GM20000 (cell line): ENCODE data around the gene SLC25A11.

Source experiments
- DNase-seq: peaks from one replicate; pipeline ENCODE4 v3.0.0; 2012; ENCODE audit warnings: low spot score
- CTCF ChIP-seq: IDR thresholded peaks from 2 replicates; pipeline ENCODE4 v1.5.1; 2012; ENCODE audit warnings: mild to moderate bottlenecking, control low read depth; ENCODE audit errors: extremely low read depth, missing control alignments

Gene SLC25A11

GRCh38 chr17:4942760-4943508 is 3.1 kb upstream of the SLC25A11 start:
- no peak for DNase-seq
- no peak for TF ChIP-seq CTCF

- DNase-seq, result no peak
- no peak for TF ChIP-seq CTCF
Measured at GRCh38 chr17:4941319-4941610, 1.4 kb upstream of the SLC25A11 start.

- no peak for TF ChIP-seq CTCF
- DNase-seq, result no peak
Measured at GRCh38 chr17:4940555-4941318, 891 bp upstream of the SLC25A11 start.

GRCh38 chr17:4939546-4939795 is 375 bp downstream of the SLC25A11 start:
- DNase-seq, result no peak
- TF ChIP-seq CTCF, result no peak

- no peak for DNase-seq
- TF ChIP-seq CTCF, result no peak
Measured at GRCh38 chr17:4938688-4939545, 929 bp downstream of the SLC25A11 start.

GRCh38 chr17:4938069-4938491 is 1.8 kb downstream of the SLC25A11 start:
- no peak for DNase-seq
- TF ChIP-seq CTCF, result no peak

- TF ChIP-seq CTCF, result no peak
- DNase-seq, result no peak
Measured at GRCh38 chr17:4937553-4937952, 2.3 kb downstream of the SLC25A11 start.
